Stimulated activated CD4-positive, alpha-beta T cell treated with anti-CD3 and anti-CD28 coated beads, TNF-alpha, amount 100 ng/mL, for 1 hour (primary cell): ENCODE data around the gene CCDC192.
"Not testable (repeated sequence)": the region's sequence is repeated elsewhere in the genome, so short reads cannot be mapped to it uniquely, and the experiment has no call there.

Experiments
- DNase-seq, 3 donors: peaks; one replicate each; pipeline ENCODE4 v3.0.0-alpha.2; 2020; ENCODE audit warnings: low read depth in 3 of 3, low spot score in 1 of 3

Gene CCDC192, protein sequence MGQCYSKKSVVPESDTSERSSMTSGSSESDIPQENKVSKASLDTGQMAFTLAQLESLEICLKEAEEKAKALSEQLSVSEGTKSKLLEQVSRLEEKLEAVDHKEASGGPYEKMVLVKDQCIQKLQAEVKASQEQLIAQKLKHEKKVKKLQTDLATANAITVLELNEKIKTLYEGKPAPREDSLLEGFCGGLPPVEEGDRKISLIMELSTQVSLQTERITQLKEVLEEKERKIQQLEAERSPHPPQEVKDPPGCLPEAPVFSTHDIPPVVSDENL

DNA sequence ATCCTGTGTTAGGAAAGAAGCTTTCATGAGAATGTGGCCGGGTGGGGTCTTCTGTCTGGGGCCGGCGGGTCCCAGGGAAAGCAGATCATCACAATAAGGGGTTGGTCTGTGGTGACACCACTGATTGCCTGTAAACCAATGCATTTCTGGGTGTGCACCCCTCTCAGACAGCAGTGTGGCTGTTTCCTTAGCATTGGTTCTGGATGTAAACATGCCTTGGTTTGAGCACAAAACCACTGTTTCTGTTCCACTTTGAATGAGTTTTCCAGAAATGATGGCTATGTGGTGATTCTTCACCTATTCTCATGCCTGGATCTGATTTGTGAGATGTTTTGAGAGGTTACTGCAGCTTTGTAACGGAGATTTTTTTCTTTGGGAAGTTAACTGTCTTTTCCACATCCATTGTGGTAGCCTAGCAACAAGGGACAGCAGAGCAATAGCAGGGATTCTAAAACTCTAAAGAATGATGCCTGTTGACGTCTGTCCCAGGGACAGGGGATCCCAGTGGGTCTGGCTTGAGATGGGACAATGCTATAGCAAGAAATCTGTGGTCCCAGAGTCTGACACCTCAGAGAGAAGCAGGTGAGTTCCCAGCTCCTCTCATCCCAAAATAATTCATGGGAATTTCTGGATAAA, at the start of gene CCDC192:
TSS of gene CCDC192 (plus strand) at position 466 of the 636 bp plus-strand sequence. CDS start at position 521, 55 bp downstream.
- no peak for DNase-seq

GRCh38 chr5:127656825-127657224, 46.4 kb upstream of the CCDC192 start:
- no peak for DNase-seq

DNA sequence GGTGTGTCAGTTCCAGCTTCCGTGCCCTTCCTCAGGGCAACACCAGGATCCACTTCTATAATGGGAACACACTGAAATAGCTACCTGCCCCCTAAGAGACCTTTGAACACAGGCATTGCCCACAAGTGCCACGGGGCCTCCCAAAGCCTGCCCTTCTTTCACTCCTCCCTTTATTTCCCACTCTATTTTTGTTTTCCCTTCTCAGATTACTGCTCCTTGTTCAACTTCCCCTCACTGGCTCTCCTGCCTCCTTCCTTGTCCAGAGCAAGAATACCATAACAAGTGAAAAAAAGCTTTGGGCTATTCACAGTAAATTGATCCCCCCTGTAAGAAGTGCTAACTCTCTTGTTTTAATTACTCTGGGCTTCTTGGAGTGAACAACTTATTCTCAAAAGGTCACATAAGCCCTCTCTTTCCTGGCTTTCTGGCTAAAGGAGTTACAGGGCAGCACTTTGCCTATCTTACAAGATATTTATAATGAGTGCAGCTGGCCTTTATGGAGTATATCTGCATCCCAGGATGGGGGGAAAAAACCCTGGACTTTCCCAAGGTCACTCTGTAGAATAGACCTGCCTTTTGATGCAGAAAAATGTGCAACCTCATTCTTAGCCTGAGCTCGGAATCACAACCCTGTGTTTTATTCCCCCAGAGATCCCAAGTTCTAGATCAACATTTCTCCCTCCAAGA, 43.0 kb upstream of the CCDC192 start:
- no peak for DNase-seq

DNA sequence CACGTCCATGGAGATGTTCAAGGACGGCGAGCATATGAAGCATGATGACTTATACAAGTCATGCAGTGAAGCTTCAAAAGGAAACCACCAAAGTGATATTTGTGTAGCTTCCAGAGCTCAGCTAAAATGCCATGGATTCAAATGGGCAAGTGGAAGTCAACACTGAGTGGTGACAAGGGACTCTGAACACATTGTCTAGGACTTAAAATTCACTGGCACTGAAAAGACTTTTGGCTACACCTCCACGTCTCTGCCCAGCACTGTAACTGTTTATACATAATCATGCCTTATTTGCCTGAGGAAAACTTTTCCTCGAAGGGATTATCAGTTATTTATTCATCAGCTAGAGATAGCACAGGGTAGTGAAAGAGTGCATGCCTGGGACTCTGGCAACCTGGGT, 39.1 kb upstream of the CCDC192 start:
- no peak for DNase-seq

GRCh38 chr5:127665641-127666040, 37.5 kb upstream of the CCDC192 start:
- no peak for DNase-seq

GRCh38 chr5:127666043-127666716, 37.0 kb upstream of the CCDC192 start:
- no peak for DNase-seq

GRCh38 chr5:127667926-127668325, 35.3 kb upstream of the CCDC192 start:
- DNase-seq: no peak

DNA sequence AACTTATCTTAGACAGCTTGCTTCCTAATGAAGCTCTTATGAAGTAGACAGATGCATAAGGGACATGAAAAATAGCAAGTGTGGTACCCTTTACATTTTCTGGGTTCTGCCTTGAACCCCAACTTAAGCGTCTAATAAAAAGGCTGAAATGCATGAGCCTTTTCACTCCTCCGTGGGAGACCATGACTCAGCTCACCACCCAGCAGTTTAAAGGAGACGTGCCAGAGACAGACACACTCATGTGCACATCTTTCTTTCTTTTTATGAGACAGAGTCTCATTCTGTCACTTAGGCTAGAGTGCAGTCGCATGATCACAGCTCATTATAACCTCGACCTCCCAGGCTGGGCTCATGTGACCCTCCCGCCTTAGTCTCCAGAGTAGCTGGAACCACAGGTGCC, 32.0 kb upstream of the CCDC192 start:
- DNase-seq: no peak

DNA sequence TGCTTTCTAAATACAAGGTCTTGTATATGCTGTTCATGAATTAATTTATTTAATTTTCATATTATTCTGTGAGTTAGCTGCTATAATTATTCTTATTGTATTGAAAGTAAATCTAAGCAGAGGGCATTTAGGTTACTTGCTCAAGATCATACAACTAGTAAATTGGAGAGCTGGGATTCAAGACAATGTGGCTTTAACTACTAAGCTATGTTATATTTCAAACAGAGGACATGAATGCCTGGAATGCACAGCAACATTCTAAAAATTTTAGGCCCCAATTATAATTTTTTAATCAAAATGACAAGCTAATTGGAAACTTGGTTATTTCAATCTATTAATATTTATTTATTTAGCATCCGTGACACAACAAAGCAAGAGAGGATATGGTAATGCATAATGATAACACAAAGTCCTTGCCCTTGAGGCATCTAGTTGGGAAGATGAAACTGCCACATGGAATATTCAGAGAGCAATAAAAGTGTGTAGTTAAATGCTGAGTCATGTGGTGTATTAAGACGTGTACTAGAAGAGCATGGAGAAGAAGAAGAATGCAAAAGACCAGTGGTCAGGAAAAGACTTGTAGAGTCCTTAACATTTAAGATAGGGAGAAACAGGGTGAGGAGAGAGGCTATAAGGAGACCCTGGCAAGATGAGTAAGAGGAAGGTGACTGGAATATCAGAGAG, 29.9 kb upstream of the CCDC192 start:
- DNase-seq: no peak

DNA sequence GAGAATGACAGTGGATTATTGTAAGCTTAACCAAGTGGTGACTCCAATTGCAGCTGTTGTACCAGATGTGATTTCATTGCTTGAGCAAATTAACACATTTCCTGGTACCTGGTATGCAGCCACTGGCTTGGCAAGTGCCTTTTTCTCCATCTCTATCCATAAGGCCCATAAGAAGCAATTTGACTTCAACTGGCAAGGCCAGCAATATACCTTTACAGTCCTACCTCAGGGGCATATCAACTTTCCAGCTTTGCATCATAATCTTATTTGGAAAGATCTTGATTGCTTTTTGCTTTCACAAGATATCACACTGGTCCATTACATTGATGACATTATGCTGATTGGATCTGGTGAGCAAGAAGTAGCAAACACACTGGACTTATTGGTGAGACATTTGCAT, 26.2 kb upstream of the CCDC192 start:
- not testable (repeated sequence) for DNase-seq

GRCh38 chr5:127679691-127680330, 23.4 kb upstream of the CCDC192 start:
- DNase-seq: not testable (repeated sequence)

DNA sequence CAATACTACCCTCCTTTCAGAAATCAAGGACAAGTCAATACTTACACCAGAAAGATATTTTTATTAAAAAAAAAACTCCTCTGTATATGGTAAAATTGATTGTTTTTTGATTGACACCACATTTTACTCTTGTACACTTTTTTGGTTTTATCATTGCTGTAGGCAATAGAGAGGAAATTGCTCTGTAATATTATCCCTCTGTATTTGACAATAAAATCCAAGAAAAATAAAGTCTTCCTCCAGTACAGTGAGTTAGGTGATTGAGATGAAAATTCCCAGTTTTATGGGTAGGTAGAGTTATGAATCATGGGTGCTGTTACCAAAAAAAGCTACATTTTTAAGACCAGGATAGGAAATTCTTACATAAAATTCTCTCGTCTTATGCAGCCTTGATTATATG, 22.6 kb upstream of the CCDC192 start:
- DNase-seq: no peak

GRCh38 chr5:127683008-127683407, 20.2 kb upstream of the CCDC192 start:
- no peak for DNase-seq

DNA sequence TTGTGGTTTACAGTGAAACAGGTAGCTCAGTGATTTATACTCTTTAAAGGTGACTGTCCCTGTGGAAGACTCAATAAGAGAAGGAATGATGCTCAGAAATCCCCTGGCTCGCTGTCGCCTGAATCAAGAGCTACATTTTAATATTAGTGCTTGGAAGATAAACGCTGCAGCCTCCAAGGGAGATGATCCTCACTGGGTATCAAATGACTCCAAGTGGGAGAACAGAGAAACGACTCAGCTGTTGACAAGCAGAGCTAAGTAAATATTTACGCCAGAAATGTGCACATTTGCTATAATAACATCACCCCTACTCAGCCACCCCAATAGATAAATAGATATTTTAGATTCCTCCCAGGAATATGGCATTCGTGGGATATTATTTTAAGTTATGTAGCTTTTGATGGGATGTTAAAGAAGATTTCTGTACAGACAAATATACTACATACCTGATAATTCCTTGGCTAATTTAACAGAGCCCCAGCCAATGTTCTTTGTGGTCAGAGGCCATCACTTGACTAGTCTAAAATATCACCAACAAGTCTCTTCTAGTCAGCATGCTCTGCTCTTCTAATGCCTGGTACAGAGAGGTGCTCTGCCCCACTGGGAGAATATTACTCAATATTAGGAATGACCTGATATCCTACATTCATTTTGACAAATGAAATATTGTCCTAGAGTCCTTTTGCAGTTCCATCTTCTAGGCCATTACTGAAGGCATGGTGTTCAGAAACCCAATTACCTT, 18.3 kb upstream of the CCDC192 start:
- DNase-seq: no peak

DNA sequence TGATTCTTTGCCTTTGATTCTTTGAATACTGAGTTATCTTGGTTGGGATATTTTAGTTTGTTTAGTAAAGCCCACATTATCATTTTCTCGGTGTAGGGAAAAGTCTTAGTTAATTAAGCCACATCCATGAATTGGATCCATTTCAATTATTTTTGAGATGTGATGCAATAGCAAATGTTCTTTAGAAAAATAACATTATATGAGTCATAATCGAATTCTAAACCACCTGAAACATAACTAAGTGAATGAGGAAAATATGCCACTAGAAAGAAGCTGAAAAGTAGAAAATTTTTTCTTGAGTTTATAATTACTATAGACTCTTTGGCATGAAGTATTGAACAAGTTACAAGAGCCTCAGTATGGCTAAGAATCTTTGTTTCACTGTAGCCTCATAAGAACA, 17.5 kb upstream of the CCDC192 start:
- no peak for DNase-seq

GRCh38 chr5:127686424-127686823, 16.8 kb upstream of the CCDC192 start:
- DNase-seq: no peak

DNA sequence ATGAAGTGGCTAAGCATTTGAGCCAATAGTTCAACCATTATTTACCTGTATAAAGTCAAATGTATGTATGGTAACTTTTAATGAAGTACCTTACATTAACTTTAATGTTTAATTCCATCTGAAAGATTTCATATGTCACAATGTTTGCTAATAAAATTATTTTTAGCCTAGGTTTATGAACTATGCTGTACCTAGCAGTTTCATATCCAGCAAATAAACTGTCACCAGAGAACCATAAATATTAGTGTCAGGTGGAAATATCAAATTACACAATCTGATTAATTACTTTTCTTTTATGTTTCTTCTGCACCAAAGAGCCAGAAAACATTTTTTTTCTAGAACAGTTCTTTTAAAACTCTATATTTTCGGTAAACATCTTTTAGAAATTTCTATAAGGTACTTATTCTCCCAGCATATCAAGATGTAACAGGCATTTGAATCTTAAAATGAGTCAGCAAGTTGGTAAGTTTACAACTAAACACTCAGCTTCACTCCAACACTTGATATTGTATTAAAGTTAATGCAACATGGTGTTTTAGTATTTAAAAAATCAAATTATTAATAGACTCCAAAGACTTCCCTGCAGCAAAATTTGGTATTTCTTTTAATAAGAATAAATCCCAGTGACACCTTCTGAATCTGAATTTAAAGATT, 8.5 kb upstream of the CCDC192 start:
- DNase-seq: no peak

- DNase-seq: no peak
These were observed 7.8 kb upstream of the CCDC192 start for GRCh38 chr5:127695346-127695745.

DNA sequence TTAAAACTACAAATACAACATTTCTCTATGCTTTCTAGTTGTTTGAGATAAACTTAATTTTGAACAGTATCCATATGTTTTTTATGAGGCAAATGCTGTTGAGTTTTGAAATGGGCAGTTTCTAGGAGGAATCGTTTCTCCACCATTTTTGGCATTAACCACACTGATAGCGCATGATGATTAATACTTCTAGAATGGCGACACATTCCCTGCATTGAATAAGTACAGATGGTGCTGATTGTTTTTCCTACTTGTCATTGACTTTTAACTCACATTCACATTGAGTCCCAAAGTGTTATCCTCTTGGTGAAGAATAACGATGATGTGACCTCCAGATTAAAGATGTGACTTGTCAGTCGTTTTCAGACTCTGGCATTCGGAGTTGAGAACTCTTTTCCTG, 6.5 kb upstream of the CCDC192 start:
- DNase-seq: no peak
